Activated naive CD8-positive, alpha-beta T cell treated with anti-CD3 and anti-CD28 coated beads for 36 hours (primary cell): Measurements from ENCODE around the gene LDAH. TPM values are rescaled to one million over a fixed set of nuclear protein-coding genes. Genes with fewer than 3 reads are reported as not detected.

Experiments used
- total RNA-seq, 2 experiments: library from RNA; stranded (reverse); gene quantifications; one replicate each; pipeline ENCODE4 v1.2.3, GENCODE V29; 2021

Gene LDAH
- total RNA-seq, 2 experiments from 2014 or later: 24.7 to 27.3 TPM

Other genes with a start within 250 kb of the LDAH start
- 1 to 10 TPM; 5.9 to 6.0 TPM for gene HS1BP3, start 172.0 kb downstream of the LDAH start, total RNA-seq
- not detected for gene GDF7, start 156.0 kb downstream of the LDAH start, total RNA-seq
- gene APOB, start 221.0 kb upstream of the LDAH start, total RNA-seq: not detected